ENCODE measurements around the gene CAPZB.
"Not testable (repeated sequence)": the region's sequence is repeated elsewhere in the genome, so short reads cannot be mapped to it uniquely, and the experiment has no call there.

CAPZB gene

DNA sequence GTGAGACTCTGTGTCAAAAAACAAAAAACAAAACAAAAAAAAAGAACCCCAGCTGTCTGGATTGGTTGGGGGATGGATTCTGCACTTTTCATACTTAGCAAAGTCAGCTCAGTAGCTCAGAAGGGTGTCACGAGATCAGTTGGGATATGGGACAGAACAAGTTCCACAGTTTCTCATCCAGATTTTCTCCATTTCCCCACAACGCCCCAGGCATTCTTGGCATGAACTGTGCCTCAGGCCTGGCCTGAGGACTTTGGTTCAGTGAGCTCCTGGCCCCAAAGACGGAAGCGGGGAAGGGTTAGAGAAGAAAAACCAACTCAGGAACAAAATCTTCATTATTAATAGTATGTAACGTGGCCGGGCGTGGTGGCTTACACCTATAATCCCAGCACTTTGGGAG is 175.3 kb downstream of the CAPZB start:
- no peak for DNase-seq (ENCODE audit: low read depth)

DNA sequence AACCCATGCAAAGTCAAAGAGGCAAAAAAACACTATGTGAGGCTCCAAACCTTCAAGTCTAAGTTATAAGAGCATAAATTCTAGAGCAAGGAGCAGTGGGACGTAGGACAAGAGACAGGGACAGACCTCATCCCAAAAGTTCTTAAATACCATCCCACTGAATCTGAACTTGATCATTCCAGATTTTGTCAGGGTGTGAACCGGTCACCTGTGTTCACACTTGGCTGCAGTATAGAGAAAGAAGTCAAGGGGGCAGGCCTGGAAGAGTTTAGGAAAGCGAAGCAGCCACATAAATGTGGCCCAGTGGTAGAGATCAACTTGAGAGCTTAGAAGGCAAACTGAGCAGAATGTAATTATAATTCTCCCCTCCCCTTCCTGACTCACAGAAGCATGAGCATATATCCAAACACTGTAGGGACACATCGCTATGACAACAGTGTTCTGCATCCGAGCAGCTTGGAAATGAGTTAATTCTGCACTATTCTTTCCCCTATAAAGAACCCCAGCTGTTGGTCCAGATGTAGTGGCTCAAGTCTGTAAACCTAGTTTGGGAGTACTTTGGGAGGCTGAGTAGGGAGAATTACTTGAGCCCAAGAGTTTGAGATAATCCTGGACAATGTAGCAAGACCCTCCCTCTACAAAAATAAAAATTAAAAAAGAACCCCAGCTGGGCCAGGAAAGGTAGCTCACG is 176.1 kb downstream of the CAPZB start:
- no peak for DNase-seq (ENCODE audit: low read depth)

DNA sequence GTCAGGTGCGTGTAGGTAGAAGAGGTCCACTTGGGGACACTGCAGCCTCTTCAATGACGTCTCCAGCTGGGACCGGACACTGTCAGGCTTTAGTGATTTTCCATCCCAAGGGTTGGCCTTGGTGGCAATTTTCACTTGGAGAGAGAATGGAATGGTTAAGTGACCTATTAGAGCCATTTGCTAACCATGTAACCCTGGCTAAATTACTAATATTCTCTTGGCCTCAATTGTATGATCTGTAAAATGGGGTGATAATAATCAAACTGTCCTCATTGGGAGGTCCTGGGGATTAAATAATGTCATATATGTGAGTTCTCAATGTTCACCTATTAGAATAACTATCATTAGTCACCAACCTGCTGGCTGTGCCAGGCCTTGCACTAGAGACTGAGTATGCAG is 176.8 kb downstream of the CAPZB start:
- DNase-seq (ENCODE audit: low read depth): no peak

DNA sequence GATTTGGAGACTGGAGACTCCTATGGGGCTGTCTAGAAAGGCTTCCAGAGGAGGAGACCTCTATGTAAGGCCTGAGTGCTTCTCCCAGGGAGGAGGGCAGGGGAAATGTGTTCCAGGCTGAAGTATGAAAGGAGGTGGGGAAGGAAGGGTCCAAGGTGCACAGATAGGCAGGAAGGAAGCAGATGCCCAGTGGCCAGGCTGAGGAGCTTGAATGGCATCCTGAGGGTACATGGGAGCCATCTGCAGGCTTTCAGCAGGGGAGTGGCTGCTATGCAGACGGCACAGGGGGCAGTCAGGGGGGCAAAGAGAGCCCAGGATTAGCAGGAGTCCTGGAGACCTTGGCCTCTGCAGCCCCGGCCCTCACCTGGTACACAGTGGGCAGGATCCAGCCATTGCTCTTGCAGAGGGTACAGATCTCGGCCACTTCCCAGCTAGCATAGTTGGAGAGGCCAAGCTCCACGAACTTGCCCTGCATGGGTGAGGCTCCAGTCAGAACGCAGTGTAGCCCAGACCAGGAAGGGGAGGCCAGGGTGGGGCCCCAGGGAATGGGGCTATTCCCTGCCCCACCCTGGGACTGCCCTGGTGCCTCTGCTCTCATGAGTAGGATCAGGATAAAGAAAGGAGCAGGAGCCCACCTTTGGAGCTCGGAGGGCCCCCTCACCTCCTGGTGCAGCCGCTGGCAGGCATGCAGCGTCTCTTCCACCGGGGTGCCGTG is 177.4 kb downstream of the CAPZB start:
- no peak for DNase-seq (ENCODE audit: low read depth)

DNA sequence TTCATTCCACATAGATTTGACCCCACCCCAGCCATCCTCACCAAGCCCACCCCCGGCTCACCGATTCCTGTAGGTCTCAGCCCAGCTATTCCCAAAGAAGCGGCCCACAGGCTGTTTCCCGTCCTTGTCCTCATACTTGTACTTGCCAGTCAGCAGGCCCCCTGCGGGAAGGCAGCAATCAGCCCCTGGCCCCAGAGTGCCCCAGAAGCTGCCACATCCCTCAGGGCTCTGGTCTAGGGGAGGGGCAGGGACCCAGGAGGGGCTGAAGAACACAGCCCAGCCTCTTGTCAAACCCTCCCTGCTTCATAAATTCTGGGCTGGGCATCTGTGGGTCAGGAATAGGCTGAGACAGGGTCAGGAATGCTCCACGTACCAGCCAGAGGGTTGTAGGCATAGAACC is 178.4 kb downstream of the CAPZB start:
- no peak for DNase-seq (ENCODE audit: low read depth)

DNA sequence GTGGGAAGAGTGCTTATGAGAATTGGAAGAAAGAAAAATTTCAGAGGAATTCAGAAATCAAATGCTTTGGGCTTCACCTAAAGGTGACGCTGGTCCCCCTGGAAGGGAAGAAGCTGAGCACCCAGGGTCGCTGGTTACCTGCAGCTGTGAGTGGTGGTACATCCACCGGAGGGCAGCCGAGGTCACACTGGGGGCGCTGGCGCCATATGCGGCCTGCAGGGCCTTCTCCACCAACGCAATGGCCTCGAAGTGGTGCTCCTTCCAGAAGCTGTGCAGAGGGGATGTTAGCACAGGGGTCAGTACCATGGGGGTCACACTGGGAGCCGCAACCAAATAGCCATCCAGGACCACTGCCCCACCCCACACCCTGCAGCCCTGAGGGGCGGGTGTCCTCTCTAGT is 179.5 kb downstream of the CAPZB start:
- DNase-seq (ENCODE audit: low read depth): no peak

DNA sequence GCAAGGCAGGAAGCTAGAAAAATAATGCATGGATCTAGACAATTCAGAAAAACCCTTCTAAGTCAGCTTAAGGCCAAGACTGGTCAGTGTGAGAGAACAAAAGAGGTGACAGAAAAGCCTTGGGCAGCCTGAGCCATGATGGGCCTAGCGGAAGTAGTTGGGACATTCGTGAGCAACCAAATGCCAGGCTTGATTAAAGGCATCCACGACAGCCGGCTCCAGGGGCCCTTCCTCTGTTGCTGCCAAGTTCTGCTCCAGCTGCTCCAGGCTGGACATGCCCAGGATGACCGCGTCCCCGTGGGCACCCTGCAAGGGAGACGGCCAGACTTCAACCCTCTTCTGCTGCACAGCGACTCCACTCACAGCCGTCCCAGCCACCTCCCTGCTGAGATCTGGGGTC is 181.3 kb downstream of the CAPZB start:
- DNase-seq (ENCODE audit: low read depth): not testable (repeated sequence)

DNA sequence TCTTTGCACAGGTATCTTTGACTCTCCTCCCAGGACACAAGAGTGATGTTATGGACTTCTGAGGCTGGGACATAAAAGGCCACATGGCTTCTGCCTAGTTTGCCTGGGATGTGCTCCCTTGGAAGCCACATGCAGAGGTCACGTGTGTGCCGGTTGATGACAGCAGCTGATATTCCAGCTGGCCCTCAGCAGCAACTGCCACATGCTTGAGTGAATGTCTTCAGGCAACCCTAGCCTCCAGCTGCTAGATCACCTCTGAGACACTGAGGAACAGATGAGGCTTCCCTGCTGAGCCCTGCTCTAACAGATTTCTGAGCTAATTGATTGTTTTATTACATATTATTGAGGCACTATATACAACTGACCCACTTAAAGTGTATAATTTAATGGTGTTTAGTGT is 185.1 kb downstream of the CAPZB start:
- no peak for DNase-seq (ENCODE audit: low read depth)

DNA sequence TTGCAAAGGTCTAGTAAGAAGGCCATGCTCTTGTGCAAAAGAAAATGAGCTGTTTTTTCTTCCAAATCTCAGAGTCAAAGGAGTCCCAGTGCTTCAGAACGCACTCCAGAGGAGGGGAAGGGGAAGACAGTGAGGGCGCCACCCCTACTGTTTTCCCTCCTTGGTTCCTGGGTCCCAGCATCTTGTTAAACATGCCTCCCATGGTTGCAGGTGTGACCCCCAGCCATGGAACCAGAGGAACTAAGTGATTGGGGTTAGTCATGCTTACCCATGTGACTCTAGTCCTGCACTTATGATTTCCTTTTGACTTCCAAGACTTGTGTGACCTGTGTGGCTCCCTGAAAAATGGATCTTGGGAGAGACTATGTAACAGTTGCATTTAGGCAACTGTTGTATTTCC is 190.7 kb downstream of the CAPZB start:
- DNase-seq (ENCODE audit: low read depth): no peak

DNA sequence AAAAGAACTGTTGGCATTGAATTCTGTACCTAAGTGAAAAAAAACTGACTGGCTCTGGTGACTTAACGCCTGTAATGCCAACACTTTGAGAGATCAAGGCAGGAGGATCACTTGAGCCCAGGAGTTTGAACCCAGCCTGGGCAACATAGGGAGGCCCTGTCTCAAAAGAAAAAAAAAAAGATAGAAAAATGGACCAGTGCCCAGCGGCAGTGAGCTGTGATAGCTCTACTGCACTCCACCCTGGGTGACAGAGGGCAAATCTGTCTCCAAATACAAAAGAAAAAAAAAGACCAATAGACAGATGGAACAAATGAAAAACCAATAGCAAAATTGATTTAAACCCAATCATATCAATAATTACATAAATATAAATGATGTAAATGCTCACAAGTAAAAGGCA is 196.1 kb downstream of the CAPZB start:
- DNase-seq (ENCODE audit: low read depth): no peak

Data from activated T-cell treated with anti-CD3 and anti-CD28 coated beads for 1 hour (primary cell).